ENCODE data around the gene PLD4.

DNA sequence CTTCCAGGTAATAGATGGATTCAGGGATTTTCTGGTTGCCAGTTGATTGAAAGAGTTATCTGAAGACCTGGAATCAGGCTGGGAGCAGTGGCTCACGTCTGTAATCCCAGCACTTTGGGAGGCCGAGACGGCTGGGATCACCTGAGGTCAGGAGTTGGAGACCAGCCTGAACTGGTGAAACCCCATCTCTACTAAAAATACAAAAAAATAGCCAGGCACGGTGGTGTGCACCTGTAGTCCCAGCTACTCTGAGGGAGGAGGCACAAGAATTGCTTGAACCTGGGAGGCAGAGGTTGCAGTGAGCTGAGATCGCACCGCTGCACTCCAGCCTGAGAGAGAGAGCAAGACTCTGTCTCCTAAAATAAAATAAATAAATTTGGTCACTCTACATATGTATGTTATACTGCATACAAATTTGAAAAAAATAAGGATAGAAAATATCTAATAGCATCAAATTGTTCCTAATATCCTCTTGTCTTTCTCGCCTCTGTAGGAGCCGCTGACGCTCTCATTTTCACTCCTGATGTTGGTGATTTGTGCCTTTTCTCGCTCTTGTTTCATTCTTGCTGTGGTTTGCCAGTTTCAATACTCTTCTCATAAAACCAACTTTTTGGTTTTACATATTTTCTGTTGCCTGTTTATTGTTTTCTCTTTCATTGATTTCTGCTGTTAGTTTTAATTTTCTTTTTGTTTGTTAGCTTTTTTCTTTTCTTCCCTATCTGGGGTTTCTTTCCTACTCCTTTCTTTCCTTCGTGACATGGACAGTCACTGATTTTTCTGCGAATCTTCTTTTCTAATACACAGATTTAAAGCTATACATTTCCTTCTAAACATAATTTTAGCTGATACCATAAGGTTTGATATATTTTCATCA, 23.8 kb upstream of the PLD4 start:
- TF ChIP-seq POLR2A (IDR thresholded peaks at IDR 0.05) (no peak), EP300 (IDR thresholded peaks at IDR 0.05) (no peak), POLR2AphosphoS5 (IDR thresholded peaks at IDR 0.05) (no peak)
- TF ChIP-seq, protein P1, sequence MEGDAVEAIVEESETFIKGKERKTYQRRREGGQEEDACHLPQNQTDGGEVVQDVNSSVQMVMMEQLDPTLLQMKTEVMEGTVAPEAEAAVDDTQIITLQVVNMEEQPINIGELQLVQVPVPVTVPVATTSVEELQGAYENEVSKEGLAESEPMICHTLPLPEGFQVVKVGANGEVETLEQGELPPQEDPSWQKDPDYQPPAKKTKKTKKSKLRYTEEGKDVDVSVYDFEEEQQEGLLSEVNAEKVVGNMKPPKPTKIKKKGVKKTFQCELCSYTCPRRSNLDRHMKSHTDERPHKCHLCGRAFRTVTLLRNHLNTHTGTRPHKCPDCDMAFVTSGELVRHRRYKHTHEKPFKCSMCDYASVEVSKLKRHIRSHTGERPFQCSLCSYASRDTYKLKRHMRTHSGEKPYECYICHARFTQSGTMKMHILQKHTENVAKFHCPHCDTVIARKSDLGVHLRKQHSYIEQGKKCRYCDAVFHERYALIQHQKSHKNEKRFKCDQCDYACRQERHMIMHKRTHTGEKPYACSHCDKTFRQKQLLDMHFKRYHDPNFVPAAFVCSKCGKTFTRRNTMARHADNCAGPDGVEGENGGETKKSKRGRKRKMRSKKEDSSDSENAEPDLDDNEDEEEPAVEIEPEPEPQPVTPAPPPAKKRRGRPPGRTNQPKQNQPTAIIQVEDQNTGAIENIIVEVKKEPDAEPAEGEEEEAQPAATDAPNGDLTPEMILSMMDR (IDR thresholded peaks at IDR 0.05), result no peak

Data from gastroesophageal sphincter (tissue), 3 donors.